GM12874 (cell line): ENCODE results near the gene MPPED1.

ENCODE experiments used
- TF ChIP-seq, protein P1 (sequence below): IDR thresholded peaks from 2 replicates; pipeline ENCODE4 v1.5.1; 2011; ENCODE audit warnings: low read depth, mild to moderate bottlenecking, control low read depth, low read length, moderate library complexity; ENCODE audit not compliant: insufficient read depth

The MPPED1 gene

DNA sequence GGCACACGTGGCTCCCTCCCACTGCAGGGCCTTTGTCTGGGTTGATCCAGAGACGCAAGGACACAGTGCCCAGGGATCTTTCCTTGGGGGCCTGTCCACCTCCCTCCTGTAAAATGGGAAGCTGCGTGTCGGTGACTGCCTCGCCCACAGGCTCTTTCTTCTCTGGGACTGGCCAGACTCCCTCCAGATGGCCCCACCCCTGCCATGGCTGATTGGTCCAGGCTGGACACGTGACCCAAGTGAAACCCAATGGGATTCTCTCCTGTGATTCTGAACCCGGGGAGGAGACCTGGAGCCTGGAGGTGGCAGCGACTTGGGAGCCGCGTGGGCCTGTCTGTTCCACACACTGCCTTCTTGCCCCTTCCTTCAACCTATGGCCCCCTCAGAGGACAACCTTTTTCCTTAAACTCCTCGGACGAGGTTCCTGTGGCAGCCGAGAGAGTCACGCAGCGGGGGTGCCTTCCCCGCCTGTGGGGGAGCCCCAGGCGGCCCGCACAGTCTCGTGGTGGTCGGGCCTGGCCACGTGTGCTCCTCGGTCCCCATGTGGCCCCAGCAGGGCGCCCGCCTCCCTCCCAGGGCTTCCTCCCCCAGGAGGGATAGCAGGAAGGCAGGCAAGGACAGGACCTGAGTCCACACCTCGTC is 12.4 kb upstream of the MPPED1 start:
- TF ChIP-seq, protein P1, sequence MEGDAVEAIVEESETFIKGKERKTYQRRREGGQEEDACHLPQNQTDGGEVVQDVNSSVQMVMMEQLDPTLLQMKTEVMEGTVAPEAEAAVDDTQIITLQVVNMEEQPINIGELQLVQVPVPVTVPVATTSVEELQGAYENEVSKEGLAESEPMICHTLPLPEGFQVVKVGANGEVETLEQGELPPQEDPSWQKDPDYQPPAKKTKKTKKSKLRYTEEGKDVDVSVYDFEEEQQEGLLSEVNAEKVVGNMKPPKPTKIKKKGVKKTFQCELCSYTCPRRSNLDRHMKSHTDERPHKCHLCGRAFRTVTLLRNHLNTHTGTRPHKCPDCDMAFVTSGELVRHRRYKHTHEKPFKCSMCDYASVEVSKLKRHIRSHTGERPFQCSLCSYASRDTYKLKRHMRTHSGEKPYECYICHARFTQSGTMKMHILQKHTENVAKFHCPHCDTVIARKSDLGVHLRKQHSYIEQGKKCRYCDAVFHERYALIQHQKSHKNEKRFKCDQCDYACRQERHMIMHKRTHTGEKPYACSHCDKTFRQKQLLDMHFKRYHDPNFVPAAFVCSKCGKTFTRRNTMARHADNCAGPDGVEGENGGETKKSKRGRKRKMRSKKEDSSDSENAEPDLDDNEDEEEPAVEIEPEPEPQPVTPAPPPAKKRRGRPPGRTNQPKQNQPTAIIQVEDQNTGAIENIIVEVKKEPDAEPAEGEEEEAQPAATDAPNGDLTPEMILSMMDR: no peak

DNA sequence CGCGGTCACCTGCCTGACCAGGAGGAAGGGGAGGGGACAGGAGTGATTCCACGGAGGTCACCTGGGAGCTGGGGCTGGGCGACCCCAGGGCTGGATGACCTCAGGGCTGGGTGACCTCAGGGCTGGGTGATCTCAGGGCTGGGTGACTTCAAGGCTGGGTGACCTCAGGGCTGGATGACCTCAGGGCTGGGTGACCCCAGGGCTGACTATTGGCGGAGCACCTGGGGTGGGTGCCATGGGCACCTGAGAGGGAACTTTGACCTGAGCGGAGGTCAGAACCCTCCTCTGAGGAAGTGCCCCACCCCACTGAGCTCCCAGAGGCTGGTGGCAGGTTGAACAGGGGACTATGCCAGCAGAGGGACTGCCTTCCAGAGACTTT is 11.8 kb upstream of the MPPED1 start:
- TF ChIP-seq, protein P1: no peak

DNA sequence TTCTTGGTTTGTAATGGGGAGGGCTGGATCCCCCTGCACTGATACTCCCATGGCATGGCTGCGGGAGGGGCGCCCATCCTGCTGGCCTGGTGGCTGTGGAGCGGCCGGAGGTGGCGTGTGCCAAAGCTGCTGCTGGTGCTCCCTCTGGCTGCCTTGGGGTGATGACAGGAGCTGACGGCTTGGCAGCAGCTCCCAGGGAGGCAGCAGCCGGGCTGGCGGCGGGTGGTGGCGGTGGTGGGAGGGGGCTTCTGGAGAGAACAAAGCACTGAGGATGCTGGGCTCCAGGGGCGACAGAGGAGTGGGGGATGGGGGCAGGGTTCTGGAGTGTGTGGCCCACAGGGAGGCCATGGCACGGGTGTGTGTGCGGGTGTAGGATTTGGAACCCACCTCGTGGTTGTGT is 11.4 kb upstream of the MPPED1 start:
- TF ChIP-seq, protein P1: no peak

DNA sequence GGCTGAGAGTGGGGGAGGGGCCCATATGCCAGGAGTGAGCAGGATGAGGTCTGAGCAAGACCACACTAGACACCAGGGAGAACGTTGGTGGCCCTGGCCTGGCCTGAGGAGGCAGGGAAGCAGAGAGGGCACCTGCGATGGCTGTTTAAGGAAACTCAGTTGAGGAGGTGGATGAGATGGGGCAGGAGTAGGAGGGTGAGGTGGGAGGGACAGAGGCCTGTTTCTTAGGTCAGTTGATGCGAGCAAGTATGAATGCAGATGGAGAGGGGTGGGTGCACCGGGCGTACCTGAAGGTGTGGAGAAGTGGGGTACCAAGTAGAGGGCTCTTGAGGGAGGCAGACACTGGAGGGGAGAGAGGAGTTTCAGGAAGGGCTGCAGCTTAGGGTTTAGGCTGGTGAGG is 10.6 kb upstream of the MPPED1 start:
- TF ChIP-seq, protein P1: no peak

DNA sequence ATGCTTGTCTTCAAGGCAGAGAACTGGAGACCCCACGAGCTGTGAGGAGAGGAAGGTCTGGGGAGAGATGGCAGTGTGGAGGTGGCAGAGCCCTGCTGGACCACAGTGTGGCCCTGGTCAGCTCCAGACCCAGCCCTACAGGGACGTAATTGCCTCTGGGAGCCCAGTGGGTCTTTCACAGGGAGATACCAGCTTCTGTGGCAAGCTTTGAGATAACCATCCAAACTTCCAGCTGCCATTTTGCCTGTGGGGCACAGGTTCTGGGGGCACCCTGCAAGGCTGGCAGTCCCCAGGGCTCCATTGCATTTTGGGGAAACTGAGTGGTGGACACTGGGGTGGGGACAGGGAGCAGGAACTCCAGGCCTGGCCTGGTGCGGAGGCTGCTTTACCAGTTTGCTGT is 10.2 kb upstream of the MPPED1 start:
- TF ChIP-seq, protein P1: no peak

DNA sequence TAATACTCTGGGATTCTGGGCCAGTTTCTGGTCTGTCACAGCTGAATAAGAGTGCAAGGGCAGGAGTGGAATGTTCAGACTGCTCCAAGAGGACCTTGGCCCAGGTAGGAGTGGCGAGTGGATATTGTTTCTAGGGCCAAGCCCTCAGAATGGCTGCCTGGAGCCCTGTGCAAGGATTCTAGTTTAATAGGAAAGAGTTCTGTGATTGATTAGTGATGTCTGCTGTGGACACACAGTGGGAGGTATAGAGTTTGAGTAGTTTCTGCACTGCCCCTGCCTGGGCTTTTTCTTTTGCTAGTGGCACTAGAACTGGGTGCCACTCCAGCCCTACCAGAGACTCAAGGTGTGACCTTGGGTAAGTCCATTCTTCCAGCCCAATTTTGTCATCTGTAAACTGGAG is 9.7 kb upstream of the MPPED1 start:
- TF ChIP-seq, protein P1: no peak

DNA sequence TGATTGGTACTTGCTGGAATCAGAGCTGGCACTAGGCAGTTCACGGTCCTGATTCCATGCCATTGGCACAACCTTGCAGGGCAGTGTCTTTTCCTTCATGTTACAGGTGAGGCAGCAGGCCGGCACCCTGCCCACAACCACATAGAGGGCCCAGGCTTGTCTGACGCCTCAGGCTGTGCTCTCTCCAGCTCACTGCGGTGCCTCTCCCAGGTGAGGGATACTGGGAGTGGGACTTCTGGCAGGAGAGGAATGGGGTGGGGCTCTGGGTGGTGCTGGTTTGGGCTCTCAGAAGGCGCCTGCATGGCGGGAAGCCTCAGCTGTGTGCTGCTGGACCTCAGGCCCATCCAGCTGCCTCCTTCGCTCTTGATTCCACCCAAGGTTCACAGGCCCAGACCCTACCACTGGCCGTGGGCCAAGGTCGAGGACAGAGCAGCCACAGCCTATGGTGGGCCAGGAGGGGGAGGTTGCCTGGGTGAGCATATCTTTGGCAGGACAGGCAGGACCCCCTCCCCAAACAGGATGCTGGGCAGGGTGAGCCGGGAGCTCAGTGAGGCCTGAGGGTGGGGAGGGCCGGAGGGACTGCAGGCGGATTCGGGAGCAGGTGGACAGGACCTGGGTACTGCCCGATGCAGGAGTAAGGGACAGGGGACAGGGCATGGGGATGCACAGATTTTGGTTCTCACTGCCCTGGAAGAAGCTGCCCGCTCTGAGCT is 7.0 kb upstream of the MPPED1 start:
- TF ChIP-seq, protein P1: no peak
